ENCODE measurements around the gene KDF1. TPM values are rescaled to one million over a fixed set of nuclear protein-coding genes. Genes with fewer than 3 reads are reported as not detected.

The KDF1 gene
- polyA plus RNA-seq, 4 donors, result 19.9 to 30.8 (median 27.1) TPM

DNA sequence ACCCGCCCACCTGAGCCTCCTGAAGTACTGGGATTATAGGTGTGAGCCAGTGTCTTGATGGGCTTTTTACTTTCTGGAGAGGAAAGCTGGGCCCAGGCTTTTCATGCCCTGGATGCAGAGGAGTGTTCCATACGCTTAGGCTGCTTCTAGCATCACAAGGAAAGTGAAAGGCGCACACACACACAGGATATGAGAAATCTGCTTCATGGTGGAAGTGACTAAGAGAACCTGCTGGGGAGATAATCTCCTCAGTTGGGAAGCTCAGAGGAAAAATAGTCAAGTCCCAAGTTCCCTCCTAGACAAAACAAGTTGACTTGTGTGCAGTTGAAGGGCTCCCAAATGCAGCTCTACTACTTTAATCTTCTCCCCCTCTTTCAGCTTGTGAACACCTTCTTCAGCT lies 36.6 kb downstream of the KDF1 start:
- FAIRE-seq, result no peak
- no peaks in the 10 kb centered on the region for H3K27me3 ChIP-seq (ENCODE audit: control insufficient read depth in 3 of 3, insufficient read depth in 3 of 3, low read length in 3 of 3)
- H3K27ac ChIP-seq (ENCODE audit: low read depth in 1 of 3, low read length in 2 of 3), result no peak overlapping the region
- H3K4me1 ChIP-seq (ENCODE audit: control insufficient read depth in 3 of 3, insufficient read depth in 2 of 3, low read depth in 1 of 3, low read length in 2 of 3), result peaks cover 0 to 13% (median 5%) of the 10 kb centered on the region in 3 donors
- H3K4me3 ChIP-seq (ENCODE audit: low read depth in 1 of 3, low read length in 3 of 3), result no peak overlapping the region
- DNase-seq, result no peak
- peaks cover 5 to 37% (median 15%) of the 10 kb centered on the region in 3 donors for H3K36me3 ChIP-seq (ENCODE audit: control insufficient read depth in 3 of 3, insufficient read depth in 2 of 3, low read depth in 1 of 3, low read length in 3 of 3)
- WGBS, 3 donors, result 88 to 92% (median 89%) methylated on average over 3 of the region's 3 CpGs
- no peaks in the 10 kb centered on the region for H3K9me3 ChIP-seq (ENCODE audit: control insufficient read depth in 2 of 2, insufficient read depth in 1 of 2, low read depth in 1 of 2, low read length in 1 of 2)

DNA sequence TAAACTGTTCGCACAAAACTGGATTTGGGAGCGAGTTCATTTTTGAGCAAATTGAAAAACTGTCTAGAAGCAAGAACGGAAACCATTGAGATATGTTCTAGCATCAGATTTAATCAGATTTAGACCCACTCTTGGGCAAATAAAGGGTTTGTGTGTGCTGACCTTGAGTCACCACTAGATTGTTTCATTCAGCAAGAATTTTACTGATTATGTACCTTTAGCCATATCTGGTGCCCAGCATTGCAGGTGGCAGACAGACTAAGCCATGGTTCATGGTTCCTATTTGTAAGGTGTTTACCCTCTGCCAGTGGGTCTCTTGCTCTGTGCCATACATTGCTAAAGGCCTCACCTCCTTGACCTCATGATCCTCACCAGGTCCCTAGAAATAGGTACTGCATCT lies 37.4 kb downstream of the KDF1 start:
- WGBS, 3 donors, result 78 to 83% (median 82%) methylated on average over 3 of the region's 3 CpGs
- no peaks in the 10 kb centered on the region for H3K27me3 ChIP-seq (ENCODE audit: control insufficient read depth in 3 of 3, insufficient read depth in 3 of 3, low read length in 3 of 3)
- peaks cover 0 to 13% (median 5%) of the 10 kb centered on the region in 3 donors for H3K4me1 ChIP-seq (ENCODE audit: control insufficient read depth in 3 of 3, insufficient read depth in 2 of 3, low read depth in 1 of 3, low read length in 2 of 3)
- H3K4me3 ChIP-seq (ENCODE audit: low read depth in 1 of 3, low read length in 3 of 3), result peak overlapping the region in 2 of 3 donors; percentile 81 to 90
- no peak overlapping the region for H3K27ac ChIP-seq (ENCODE audit: low read depth in 1 of 3, low read length in 2 of 3)
- peaks cover 2 to 35% (median 15%) of the 10 kb centered on the region in 3 donors for H3K36me3 ChIP-seq (ENCODE audit: control insufficient read depth in 3 of 3, insufficient read depth in 2 of 3, low read depth in 1 of 3, low read length in 3 of 3)
- H3K9me3 ChIP-seq (ENCODE audit: control insufficient read depth in 2 of 2, insufficient read depth in 1 of 2, low read depth in 1 of 2, low read length in 1 of 2), result no peaks in the 10 kb centered on the region
- DNase-seq (no peak), FAIRE-seq (no peak)

DNA sequence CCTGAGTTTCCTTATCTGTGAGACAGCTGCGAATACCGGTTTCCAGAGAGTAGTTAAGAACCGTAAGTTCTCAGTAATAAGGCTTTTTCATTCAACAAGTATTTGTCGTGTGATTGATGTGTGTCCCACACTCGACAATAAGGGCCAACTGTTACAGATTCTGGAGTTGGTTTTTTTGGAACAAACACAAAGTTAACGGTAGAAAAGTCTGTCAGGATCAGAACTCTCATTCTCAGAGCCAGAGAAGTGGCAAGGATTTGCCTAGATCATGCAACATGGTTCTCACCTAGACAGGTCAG lies 37.9 kb downstream of the KDF1 start:
- H3K27ac ChIP-seq (ENCODE audit: low read depth in 1 of 3, low read length in 2 of 3), result peak overlapping the region in 2 of 3 donors; percentile 84 to 94
- WGBS, 3 donors, result 7 to 21% (median 7%) methylated on average over 6 of the region's 6 CpGs
- H3K36me3 ChIP-seq (ENCODE audit: control insufficient read depth in 3 of 3, insufficient read depth in 2 of 3, low read depth in 1 of 3, low read length in 3 of 3), result peaks cover 2 to 33% (median 15%) of the 10 kb centered on the region in 3 donors
- H3K4me3 ChIP-seq (ENCODE audit: low read depth in 1 of 3, low read length in 3 of 3), result peak overlapping the region in 2 of 3 donors; percentile 81 to 90
- peaks cover 0 to 13% (median 5%) of the 10 kb centered on the region in 3 donors for H3K4me1 ChIP-seq (ENCODE audit: control insufficient read depth in 3 of 3, insufficient read depth in 2 of 3, low read depth in 1 of 3, low read length in 2 of 3)
- no peaks in the 10 kb centered on the region for H3K9me3 ChIP-seq (ENCODE audit: control insufficient read depth in 2 of 2, insufficient read depth in 1 of 2, low read depth in 1 of 2, low read length in 1 of 2)
- no peak for DNase-seq
- no peaks in the 10 kb centered on the region for H3K27me3 ChIP-seq (ENCODE audit: control insufficient read depth in 3 of 3, insufficient read depth in 3 of 3, low read length in 3 of 3)
- no peak for FAIRE-seq

DNA sequence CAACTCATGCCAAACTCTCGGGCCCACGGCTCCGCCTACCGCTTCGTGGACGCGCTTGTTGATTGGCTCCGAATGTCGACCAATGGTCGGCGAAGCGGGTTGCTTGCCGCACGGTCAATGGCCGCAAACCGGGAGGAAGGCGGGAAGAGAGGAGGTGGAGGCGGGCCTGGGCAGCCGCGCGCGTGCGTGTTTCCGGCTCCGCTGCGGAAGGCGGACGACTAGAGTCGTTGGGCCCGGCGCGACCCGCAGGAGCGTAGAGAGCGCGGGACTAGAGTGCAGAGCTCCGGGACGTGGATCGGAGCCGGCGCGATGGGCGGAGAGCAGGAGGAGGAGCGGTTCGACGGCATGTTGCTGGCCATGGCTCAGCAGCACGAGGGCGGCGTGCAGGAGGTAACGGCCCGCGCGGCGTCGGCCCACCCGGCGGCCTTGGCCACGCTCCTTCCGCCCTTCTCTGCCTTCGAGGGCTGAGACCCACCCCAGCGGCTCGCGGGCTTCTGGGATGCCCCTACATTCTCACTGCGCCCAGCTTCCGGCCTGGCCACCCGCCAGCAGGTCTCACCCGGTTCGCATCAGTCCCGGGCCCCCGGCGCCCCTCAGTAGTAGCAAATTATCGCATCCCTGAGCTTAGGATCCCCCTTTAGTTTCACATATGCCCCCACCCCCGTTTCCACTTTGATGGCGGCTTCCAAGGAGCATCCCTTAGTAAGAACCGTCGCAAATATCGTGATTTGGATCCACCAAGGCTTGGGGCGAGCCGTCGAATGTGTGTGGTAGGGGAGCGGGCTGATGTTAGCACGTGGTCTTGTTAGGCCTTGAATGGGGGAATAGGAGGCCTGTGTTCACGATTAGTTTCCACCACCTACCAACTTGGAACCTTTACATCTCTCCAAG lies 38.5 kb downstream of the KDF1 start, which contains the start of gene NUDC:
Gene NUDC (plus strand): TSS at position 204 of the 891 bp plus-strand sequence. CDS start 106 bp downstream, at position 310.
- WGBS, 3 donors, result 0 to 1% (median 0%) methylated on average over 51 to 83 of the region's 83 CpGs
- FAIRE-seq (no peak), DNase-seq (peak; percentile 98)
- Histone ChIP-seq H3K27me3 (ENCODE audit: control insufficient read depth in 3 of 3, insufficient read depth in 3 of 3, low read length in 3 of 3) (no peaks in the 10 kb centered on the region), H3K4me1 (ENCODE audit: control insufficient read depth in 3 of 3, insufficient read depth in 2 of 3, low read depth in 1 of 3, low read length in 2 of 3) (peaks cover 0 to 13% (median 5%) of the 10 kb centered on the region in 3 donors), H3K9me3 (ENCODE audit: control insufficient read depth in 2 of 2, insufficient read depth in 1 of 2, low read depth in 1 of 2, low read length in 1 of 2) (no peaks in the 10 kb centered on the region), H3K36me3 (ENCODE audit: control insufficient read depth in 3 of 3, insufficient read depth in 2 of 3, low read depth in 1 of 3, low read length in 3 of 3) (peaks cover 2 to 28% (median 15%) of the 10 kb centered on the region in 3 donors), H3K4me3 (ENCODE audit: low read depth in 1 of 3, low read length in 3 of 3) (peak within 1 kb of the TSS; percentile 69 to 90 (median 81)), H3K27ac (ENCODE audit: low read depth in 1 of 3, low read length in 2 of 3) (peak within 1 kb of the TSS; percentile 49 to 94 (median 84))

DNA sequence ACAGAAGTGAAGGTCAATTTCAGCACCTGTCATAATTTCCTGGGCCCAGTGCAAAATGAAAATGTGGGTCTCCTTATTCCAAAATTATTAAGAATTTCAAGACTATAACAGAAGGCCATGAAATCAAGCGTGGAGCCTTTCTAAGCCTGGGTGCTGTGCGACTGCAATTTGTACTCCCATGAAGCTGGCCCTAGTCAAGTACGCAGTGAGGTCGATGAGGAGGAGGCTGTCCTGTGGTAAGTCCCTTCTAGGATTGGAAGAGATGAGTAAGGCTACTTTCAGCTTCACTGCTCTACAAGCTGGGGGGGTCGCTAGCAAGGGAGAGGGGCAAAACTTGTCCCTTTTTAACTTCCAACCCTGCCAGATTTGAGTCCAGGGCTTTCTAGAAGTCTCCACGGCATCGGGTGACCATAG lies 39.1 kb downstream of the KDF1 start:
- Histone ChIP-seq H3K4me3 (ENCODE audit: low read depth in 1 of 3, low read length in 3 of 3) (peak overlapping the region in 2 of 3 donors; percentile 31 to 90), H3K27me3 (ENCODE audit: control insufficient read depth in 3 of 3, insufficient read depth in 3 of 3, low read length in 3 of 3) (no peaks in the 10 kb centered on the region), H3K9me3 (ENCODE audit: control insufficient read depth in 2 of 2, insufficient read depth in 1 of 2, low read depth in 1 of 2, low read length in 1 of 2) (no peaks in the 10 kb centered on the region), H3K4me1 (ENCODE audit: control insufficient read depth in 3 of 3, insufficient read depth in 2 of 3, low read depth in 1 of 3, low read length in 2 of 3) (peaks cover 0 to 17% (median 5%) of the 10 kb centered on the region in 3 donors), H3K27ac (ENCODE audit: low read depth in 1 of 3, low read length in 2 of 3) (peak overlapping the region in 2 of 3 donors; percentile 18 to 79), H3K36me3 (ENCODE audit: control insufficient read depth in 3 of 3, insufficient read depth in 2 of 3, low read depth in 1 of 3, low read length in 3 of 3) (peaks cover 2 to 24% (median 13%) of the 10 kb centered on the region in 3 donors)
- 19 to 25% (median 23%) methylated on average over 7 of the region's 7 CpGs for WGBS, 3 donors
- FAIRE-seq (no peak), DNase-seq (no peak)

DNA sequence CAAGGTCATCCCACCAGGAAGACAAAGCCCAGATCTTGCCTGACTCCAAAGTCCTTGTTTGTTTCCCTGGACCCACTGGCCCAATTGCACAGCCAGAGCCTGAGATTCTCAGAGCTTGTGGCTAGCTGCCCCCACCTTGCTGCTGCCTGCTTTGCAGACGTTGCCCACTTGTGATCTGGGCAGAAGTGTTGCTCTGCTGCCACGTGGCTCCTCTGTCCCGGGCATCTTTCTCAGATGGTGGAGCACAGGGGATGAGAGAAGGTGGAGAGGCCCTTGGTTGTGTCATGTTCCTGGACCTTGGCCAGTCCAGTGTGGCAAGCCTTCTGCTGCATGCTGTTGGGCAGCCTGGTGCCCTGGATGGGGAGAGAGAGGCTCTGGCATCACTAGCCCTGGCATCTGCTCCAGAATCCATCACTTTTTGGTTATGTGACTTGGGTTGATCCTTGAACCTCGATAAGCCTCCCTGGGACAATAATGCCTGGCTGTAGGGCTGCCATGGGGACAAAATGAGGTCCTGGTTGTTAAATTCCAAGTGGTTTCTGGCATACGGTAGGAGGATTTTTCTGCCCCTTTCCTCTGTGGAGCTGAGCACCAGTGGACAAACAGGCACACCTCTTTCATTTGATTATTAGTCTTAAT lies 44.9 kb downstream of the KDF1 start:
- 20 to 49% (median 29%) methylated on average over 5 of the region's 5 CpGs for WGBS, 3 donors
- DNase-seq (peak; percentile 54 to 78), FAIRE-seq (no peak)
- peaks cover 0 to 31% (median 0%) of the 10 kb centered on the region in 3 donors for H3K4me1 ChIP-seq (ENCODE audit: control insufficient read depth in 3 of 3, insufficient read depth in 2 of 3, low read depth in 1 of 3, low read length in 2 of 3)
- H3K4me3 ChIP-seq (ENCODE audit: low read depth in 1 of 3, low read length in 3 of 3), result no peak overlapping the region
- H3K27me3 ChIP-seq (ENCODE audit: control insufficient read depth in 3 of 3, insufficient read depth in 3 of 3, low read length in 3 of 3), result no peaks in the 10 kb centered on the region
- H3K27ac ChIP-seq (ENCODE audit: low read depth in 1 of 3, low read length in 2 of 3), result peak overlapping the region; percentile 57 to 96 (median 70)
- no peaks in the 10 kb centered on the region for H3K9me3 ChIP-seq (ENCODE audit: control insufficient read depth in 2 of 2, insufficient read depth in 1 of 2, low read depth in 1 of 2, low read length in 1 of 2)
- H3K36me3 ChIP-seq (ENCODE audit: control insufficient read depth in 3 of 3, insufficient read depth in 2 of 3, low read depth in 1 of 3, low read length in 3 of 3), result peaks cover 0 to 24% (median 3%) of the 10 kb centered on the region in 3 donors

DNA sequence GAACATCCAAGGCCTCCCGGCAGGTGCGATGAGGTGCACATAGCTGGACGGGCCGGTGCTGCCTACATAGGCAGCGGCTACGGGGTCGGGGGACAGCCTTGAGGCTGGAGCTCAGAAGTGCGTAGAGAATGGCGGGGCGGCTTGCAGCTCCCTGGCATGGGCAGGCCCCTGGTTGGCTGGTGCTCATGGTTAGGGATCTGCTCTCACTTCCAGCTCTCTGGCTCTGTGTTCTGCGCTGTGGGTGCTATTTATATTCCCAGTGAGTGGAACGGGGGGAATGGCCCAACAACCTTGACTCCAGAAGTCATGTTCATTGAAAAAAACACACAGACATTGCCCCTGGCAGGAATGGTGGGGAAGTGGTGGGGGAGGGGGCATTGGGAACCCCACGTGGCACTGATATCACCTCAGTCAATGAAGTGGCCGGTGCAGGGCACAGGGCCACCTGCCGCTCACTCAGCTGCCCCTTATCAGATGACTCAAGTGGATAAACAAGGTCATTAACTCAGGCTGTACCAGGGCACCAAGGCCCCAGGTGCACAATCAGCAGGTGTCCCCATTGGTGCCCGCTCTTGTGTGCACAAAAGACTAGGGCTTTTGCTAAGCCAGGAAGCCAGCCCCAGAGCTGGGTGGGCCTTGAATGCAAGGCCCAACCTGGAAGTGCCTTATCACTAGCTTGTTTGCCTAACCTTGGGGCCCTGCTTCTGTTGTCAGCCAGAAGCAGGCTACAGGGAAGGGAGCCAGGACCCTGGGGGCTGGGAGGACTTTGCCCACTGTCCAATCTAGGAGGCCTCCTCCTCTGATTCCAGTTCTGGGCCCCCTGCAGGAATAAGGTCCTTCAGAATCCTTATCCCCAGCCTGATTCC lies 46.3 kb downstream of the KDF1 start, which contains the start of gene NR0B2:
Gene NR0B2 (minus strand): TSS at position 222 of the 866 bp plus-strand sequence. CDS start 35 bp downstream, at position 187.
- Histone ChIP-seq H3K36me3 (ENCODE audit: control insufficient read depth in 3 of 3, insufficient read depth in 2 of 3, low read depth in 1 of 3, low read length in 3 of 3) (peaks cover 0 to 35% (median 3%) of the 10 kb centered on the region in 3 donors), H3K9me3 (ENCODE audit: control insufficient read depth in 2 of 2, insufficient read depth in 1 of 2, low read depth in 1 of 2, low read length in 1 of 2) (no peaks in the 10 kb centered on the region), H3K4me1 (ENCODE audit: control insufficient read depth in 3 of 3, insufficient read depth in 2 of 3, low read depth in 1 of 3, low read length in 2 of 3) (peaks cover 0 to 39% (median 0%) of the 10 kb centered on the region in 3 donors), H3K27me3 (ENCODE audit: control insufficient read depth in 3 of 3, insufficient read depth in 3 of 3, low read length in 3 of 3) (no peaks in the 10 kb centered on the region), H3K27ac (ENCODE audit: low read depth in 1 of 3, low read length in 2 of 3) (peak within 1 kb of the TSS; percentile 89 to 100 (median 96)), H3K4me3 (ENCODE audit: low read depth in 1 of 3, low read length in 3 of 3) (peak within 1 kb of the TSS in 2 of 3 donors; percentile 75 to 84)
- no peak for FAIRE-seq
- DNase-seq, result peak; percentile 97 to 99
- 20 to 65% (median 41%) methylated on average over 15 to 16 of the region's 16 CpGs for WGBS, 3 donors
